ENCODE measurements around the gene NNMT. TPM values are rescaled to one million over a fixed set of nuclear protein-coding genes. Genes with fewer than 3 reads are reported as not detected.

NNMT gene
- total and polyA plus RNA-seq, 2 donors (not counting 1 experiment from before 2014, with no cell fraction given) = 156 to 639 TPM

- no peaks in the 10 kb centered on the region for H4K20me1 ChIP-seq (ENCODE audit: control insufficient read depth, extremely low read depth, insufficient read depth, low read length)
- TF ChIP-seq CTCF (conservative IDR thresholded peaks at IDR 0.05 in 1 of 2, IDR thresholded peaks at IDR 0.05 in 1 of 2; ENCODE audit: low read depth in 1 of 2, low read length in 2 of 2) = no peak
- TF ChIP-seq EZH2 (IDR thresholded peaks at IDR 0.05; ENCODE audit: low read length, missing control alignments) = no peak
- H3K4me3 ChIP-seq (replicated peaks in 1 of 4; ENCODE audit: control extremely low read depth in 1 of 4, insufficient read depth in 1 of 4, low read depth in 3 of 4, low read length in 4 of 4) = no peak overlapping the region
- no peak for DNase-seq (ENCODE audit: low read depth in 2 of 2)
- H3K27ac ChIP-seq (ENCODE audit: insufficient read depth, low read length) = no peak overlapping the region
- peaks cover 4% of the 10 kb centered on the region for H3K4me1 ChIP-seq (ENCODE audit: control insufficient read depth, extremely low read depth, insufficient read depth, low read length)
- no peaks in the 10 kb centered on the region for H3K9me3 ChIP-seq (ENCODE audit: control insufficient read depth, insufficient read depth, low read depth, low read length)
- H2AFZ ChIP-seq (ENCODE audit: low read length) = no peak overlapping the region
- H3K27me3 ChIP-seq (ENCODE audit: control insufficient read depth, insufficient read depth, low read length) = peaks cover 25% of the 10 kb centered on the region
- H3K4me2 ChIP-seq (ENCODE audit: extremely low read depth, insufficient read depth, low read length) = no peak overlapping the region
- no peak overlapping the region for H3K9ac ChIP-seq (ENCODE audit: insufficient read depth, low read length)
- no peaks in the 10 kb centered on the region for H3K36me3 ChIP-seq (ENCODE audit: control insufficient read depth, insufficient read depth, low read length)
- no peaks in the 10 kb centered on the region for H3K79me2 ChIP-seq (ENCODE audit: control insufficient read depth, insufficient read depth, low read length)
Measured at GRCh38 chr11:114276077-114276476, 20.1 kb upstream of the NNMT start.

DNA sequence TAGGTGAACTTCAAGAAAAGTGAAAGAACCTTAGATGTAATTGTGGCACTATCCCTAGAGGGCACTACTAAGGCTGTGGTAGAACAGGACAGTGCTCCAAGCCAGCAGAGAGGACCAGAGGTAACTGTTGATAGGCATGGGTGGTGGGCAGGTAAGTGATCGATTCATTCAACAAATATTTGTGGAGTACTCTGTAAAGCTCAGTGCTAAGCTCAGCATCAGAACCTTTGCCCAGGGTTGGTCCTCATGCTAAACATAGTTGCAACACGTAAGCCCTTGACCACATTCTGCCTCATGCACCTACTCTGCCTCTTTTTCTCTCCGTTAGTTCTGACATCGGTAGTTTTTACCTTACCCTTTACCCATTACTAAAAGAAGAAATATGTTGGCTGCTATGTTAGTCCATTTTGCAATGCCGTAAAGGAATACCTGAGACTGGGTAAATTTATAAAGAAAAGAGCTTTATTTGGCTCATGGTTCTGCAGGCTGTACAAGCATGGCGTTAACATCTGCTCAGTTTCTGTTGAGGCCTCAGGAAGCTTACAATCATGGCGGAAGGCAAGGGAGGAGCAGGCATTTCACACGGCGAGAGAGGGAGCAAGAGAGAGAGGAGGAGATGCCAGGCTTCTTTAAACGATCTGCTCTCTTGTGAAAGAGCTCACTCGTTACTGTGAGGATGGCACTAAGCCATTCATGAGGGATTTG, 18.4 kb upstream of the NNMT start:
- Histone ChIP-seq H3K4me1 (ENCODE audit: control insufficient read depth, extremely low read depth, insufficient read depth, low read length) (peaks cover 5% of the 10 kb centered on the region), H4K20me1 (ENCODE audit: control insufficient read depth, extremely low read depth, insufficient read depth, low read length) (no peaks in the 10 kb centered on the region), H3K4me3 (replicated peaks in 1 of 4; ENCODE audit: control extremely low read depth in 1 of 4, insufficient read depth in 1 of 4, low read depth in 3 of 4, low read length in 4 of 4) (no peak overlapping the region), H3K4me2 (ENCODE audit: extremely low read depth, insufficient read depth, low read length) (no peak overlapping the region), H2AFZ (ENCODE audit: low read length) (no peak overlapping the region), H3K27me3 (ENCODE audit: control insufficient read depth, insufficient read depth, low read length) (peaks cover 15% of the 10 kb centered on the region), H3K9ac (ENCODE audit: insufficient read depth, low read length) (no peak overlapping the region), H3K27ac (ENCODE audit: insufficient read depth, low read length) (no peak overlapping the region), H3K9me3 (ENCODE audit: control insufficient read depth, insufficient read depth, low read depth, low read length) (no peaks in the 10 kb centered on the region), H3K36me3 (ENCODE audit: control insufficient read depth, insufficient read depth, low read length) (no peaks in the 10 kb centered on the region), H3K79me2 (ENCODE audit: control insufficient read depth, insufficient read depth, low read length) (no peaks in the 10 kb centered on the region)
- no peak for DNase-seq (ENCODE audit: low read depth in 2 of 2)
- TF ChIP-seq CTCF (conservative IDR thresholded peaks at IDR 0.05 in 1 of 2, IDR thresholded peaks at IDR 0.05 in 1 of 2; ENCODE audit: low read depth in 1 of 2, low read length in 2 of 2) (no peak), EZH2 (IDR thresholded peaks at IDR 0.05; ENCODE audit: low read length, missing control alignments) (no peak)

DNA sequence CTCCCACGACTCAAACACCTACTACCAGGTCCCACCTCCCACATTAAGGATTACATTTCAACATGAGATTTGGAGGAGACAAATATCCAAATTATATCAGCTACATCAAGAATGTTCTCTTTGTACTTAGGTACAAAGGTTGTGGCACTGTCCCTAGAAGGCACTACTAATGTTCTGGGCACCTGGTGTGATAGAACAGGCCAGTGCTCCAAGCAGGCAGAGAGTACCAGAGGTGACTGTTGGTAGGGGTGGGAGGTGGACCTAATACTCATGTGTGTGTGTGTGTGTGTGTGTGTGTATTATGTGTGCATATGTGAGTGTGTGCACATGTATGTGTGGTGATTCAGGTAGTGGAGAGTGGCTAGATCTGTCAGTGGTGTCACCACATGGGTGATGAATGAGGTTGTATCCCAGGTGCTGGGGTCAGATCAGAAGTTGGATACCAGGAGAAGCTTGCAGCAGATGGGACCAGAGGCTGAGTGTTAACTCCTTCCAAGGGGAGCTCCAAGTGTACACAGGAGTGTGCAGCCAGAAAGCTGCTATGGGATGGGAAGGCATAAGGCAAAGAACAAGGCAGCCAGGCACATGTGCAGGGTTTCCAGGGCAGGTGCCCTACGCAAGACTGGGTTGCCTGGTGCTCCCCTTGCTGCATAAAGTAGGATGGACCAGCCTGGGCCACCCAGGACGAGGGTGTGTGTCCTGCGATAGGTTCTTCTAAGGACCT, 17.7 kb upstream of the NNMT start:
- Histone ChIP-seq H3K4me3 (replicated peaks in 1 of 4; ENCODE audit: control extremely low read depth in 1 of 4, insufficient read depth in 1 of 4, low read depth in 3 of 4, low read length in 4 of 4) (no peak overlapping the region), H2AFZ (ENCODE audit: low read length) (no peak overlapping the region), H3K9ac (ENCODE audit: insufficient read depth, low read length) (no peak overlapping the region), H3K27ac (ENCODE audit: insufficient read depth, low read length) (no peak overlapping the region), H3K4me1 (ENCODE audit: control insufficient read depth, extremely low read depth, insufficient read depth, low read length) (peaks cover 5% of the 10 kb centered on the region), H3K79me2 (ENCODE audit: control insufficient read depth, insufficient read depth, low read length) (no peaks in the 10 kb centered on the region), H3K27me3 (ENCODE audit: control insufficient read depth, insufficient read depth, low read length) (peaks cover 15% of the 10 kb centered on the region), H3K36me3 (ENCODE audit: control insufficient read depth, insufficient read depth, low read length) (no peaks in the 10 kb centered on the region), H3K4me2 (ENCODE audit: extremely low read depth, insufficient read depth, low read length) (no peak overlapping the region), H4K20me1 (ENCODE audit: control insufficient read depth, extremely low read depth, insufficient read depth, low read length) (no peaks in the 10 kb centered on the region), H3K9me3 (ENCODE audit: control insufficient read depth, insufficient read depth, low read depth, low read length) (no peaks in the 10 kb centered on the region)
- no peak for TF ChIP-seq EZH2 (IDR thresholded peaks at IDR 0.05; ENCODE audit: low read length, missing control alignments)
- TF ChIP-seq CTCF (conservative IDR thresholded peaks at IDR 0.05 in 1 of 2, IDR thresholded peaks at IDR 0.05 in 1 of 2; ENCODE audit: low read depth in 1 of 2, low read length in 2 of 2) = no peak
- DNase-seq (ENCODE audit: low read depth in 2 of 2) = no peak
